ENCODE results near the gene LAMB3. TPM values are rescaled to one million over a fixed set of nuclear protein-coding genes. Genes with fewer than 3 reads are reported as not detected.

The LAMB3 gene
- total RNA-seq, 1 donor from 2014 or later = 18.3 TPM

- H3K36me3 Mint-ChIP-seq (ENCODE audit: low read depth) = no peaks in the 10 kb centered on the region
- H3K9me3 Mint-ChIP-seq = no peaks in the 10 kb centered on the region
- no peak overlapping the region for H3K4me3 Mint-ChIP-seq
- H3K27ac Mint-ChIP-seq = no peak overlapping the region
- DNase-seq (ENCODE audit: low spot score) = peak; percentile 66
- intact Hi-C loops (cut with micrococcal nuclease) = loop anchor here (1.0 to 10.0 kb wide), 6 partner anchors 211 to 914 kb away; partner anchors contain the start of gene HHAT
- H3K27me3 Mint-ChIP-seq (ENCODE audit: insufficient read depth) = peaks cover 41% of the 10 kb centered on the region
- H3K4me1 Mint-ChIP-seq (ENCODE audit: low read depth) = peaks cover 27% of the 10 kb centered on the region
Observed at GRCh38 chr1:209565759-209566678, 86.2 kb downstream of the LAMB3 start.

Other genes with a start within 250 kb of the LAMB3 start
- gene CAMK1G, start 68.7 kb downstream of the LAMB3 start, total RNA-seq = 0.07 and 0.62 TPM in 2 replicates
- gene G0S2, start 23.0 kb upstream of the LAMB3 start, total RNA-seq = 501 and 509 TPM in 2 replicates
- 15.9 and 17.9 TPM in 2 replicates for gene HSD11B1, start 52.4 kb upstream of the LAMB3 start, total RNA-seq
- 378 and 384 TPM in 2 replicates for gene TRAF3IP3, start 103.6 kb upstream of the LAMB3 start, total RNA-seq
- 2.9 and 3.2 TPM in 2 replicates for gene C1orf74, start 132.1 kb upstream of the LAMB3 start, total RNA-seq
- gene IRF6, start 153.7 kb upstream of the LAMB3 start, total RNA-seq = 0.16 and 0.17 TPM in 2 replicates
- gene UTP25, start 175.5 kb upstream of the LAMB3 start, total RNA-seq = 17.7 and 18.3 TPM in 2 replicates